GM23248 (cell line): ENCODE data around the gene DTNB. TPM values are rescaled to one million over a fixed set of nuclear protein-coding genes. Genes with fewer than 3 reads are reported as not detected.

Experiments
- DNase-seq: peaks from one replicate; pipeline ENCODE4 v3.0.0-alpha.2; 2015
- H2AFZ ChIP-seq: fragments of 200-600 bp; sonication (generic); 2 replicates; pipeline ENCODE4 v1.6.1; 2016; ENCODE audit warnings: antibody characterized with exemption
- H3F3A ChIP-seq: fragments of 200-600 bp; sonication (generic); 2 replicates; pipeline ENCODE4 v1.6.1; 2016; ENCODE audit warnings: mild to moderate bottlenecking, antibody characterized with exemption, mixed run types; ENCODE audit not compliant: insufficient read depth
- H3K27ac ChIP-seq: fragments of 200-600 bp; sonication (generic); 2 replicates; pipeline ENCODE4 v1.5.1; 2016; ENCODE audit warnings: mild to moderate bottlenecking
- H3K27me3 ChIP-seq: fragments of 200-600 bp; sonication (generic); replicated peaks from 2 replicates; pipeline ENCODE4 v1.6.1; 2016; ENCODE audit warnings: mild to moderate bottlenecking; ENCODE audit not compliant: insufficient read depth
- H3K36me3 ChIP-seq: fragments of 200-600 bp; sonication (generic); 2 replicates; pipeline ENCODE4 v1.6.1; 2016; ENCODE audit warnings: low read depth, mild to moderate bottlenecking
- H3K4me1 ChIP-seq: fragments of 200-600 bp; sonication (generic); 2 replicates; pipeline ENCODE4 v1.6.1; 2016; ENCODE audit warnings: mild to moderate bottlenecking; ENCODE audit not compliant: insufficient read depth
- H3K4me2 ChIP-seq: fragments of 200-600 bp; sonication (generic); one replicate; pipeline ENCODE4 v1.6.1; 2016; ENCODE audit warnings: mild to moderate bottlenecking; ENCODE audit not compliant: unreplicated experiment
- H3K4me3 ChIP-seq: fragments of 200-600 bp; sonication (generic); 2 replicates; pipeline ENCODE4 v1.5.1; 2016; ENCODE audit warnings: mild to moderate bottlenecking
- H3K79me2 ChIP-seq: fragments of 200-600 bp; sonication (generic); 2 replicates; pipeline ENCODE4 v1.6.1; 2016; ENCODE audit warnings: mild to moderate bottlenecking; ENCODE audit not compliant: insufficient read depth
- H3K9ac ChIP-seq: fragments of 200-600 bp; sonication (generic); 2 replicates; pipeline ENCODE4 v1.6.1; 2016; ENCODE audit warnings: mild to moderate bottlenecking
- H3K9me2 ChIP-seq: fragments of 200-600 bp; sonication (generic); 2 replicates; pipeline ENCODE4 v1.6.1; 2016; ENCODE audit warnings: mixed run types, mild to moderate bottlenecking, moderate library complexity; ENCODE audit not compliant: insufficient read depth
- H3K9me3 ChIP-seq: fragments of 200-600 bp; sonication (generic); one replicate; pipeline ENCODE4 v1.6.1; 2017; ENCODE audit warnings: low read depth
- H4K20me1 ChIP-seq: fragments of 200-600 bp; sonication (generic); 2 replicates; pipeline ENCODE4 v1.6.0; 2016; ENCODE audit not compliant: insufficient read depth
- EZH2 ChIP-seq: fragments of 200-600 bp; sonication (generic); IDR thresholded peaks from 2 replicates; pipeline ENCODE4 v1.6.1; 2018; ENCODE audit warnings: antibody characterized with exemption, mild to moderate bottlenecking; ENCODE audit not compliant: insufficient read depth, poor library complexity, severe bottlenecking
- EZH2phosphoT487 ChIP-seq: fragments of 200-600 bp; sonication (generic); IDR thresholded peaks from 2 replicates; pipeline ENCODE4 v1.6.1; 2018; ENCODE audit warnings: antibody characterized with exemption, moderate library complexity, mild to moderate bottlenecking, low read depth; ENCODE audit not compliant: insufficient read depth
- WGBS, 2 experiments: methylation state at CpG; one replicate each; pipeline ENCODE4 v1.1.6; 2015 to 2017; ENCODE audit warnings: low lambda C conversion rate in 2 of 2, low coverage in 1 of 2; ENCODE audit errors: missing lambda C conversion rate in 2 of 2; 5-methylcytosine and 5-hydroxymethylcytosine counted together
- in situ Hi-C: fragments of 300-500 bp; cut with MboI; formaldehyde crosslinking; loops from 2 replicates; pipeline ENCODE4 v1.15.0; 2020
- polyA plus RNA-seq: library from polyadenylated mRNA; unstranded; fragments of >200 nt; fragmentation: Nextera tagmentation; extraction: Ambion mirVana; gene quantifications from 2 replicates; pipeline ENCODE4 v1.2.1, GENCODE V29; 2016
- total RNA-seq: library from RNA; depleted of rRNA; stranded (reverse); fragments of >200 nt; shearing (Covaris generic); gene quantifications from 2 replicates; pipeline ENCODE4 v1.2.3, GENCODE V29; 2014

DTNB gene
- total and polyA plus RNA-seq, 2 experiments from 2014 or later, result 1.1 to 4.0 TPM

GRCh38 chr2:25424426-25425028 is 248.8 kb downstream of the DTNB start:
- Histone ChIP-seq H3K4me2 (no peak overlapping the region), H3K9ac (no peak overlapping the region), H3K36me3 (no peaks in the 10 kb centered on the region), H2AFZ (no peak overlapping the region), H3K27me3 (no peaks in the 10 kb centered on the region), H3K9me2 (no peaks in the 10 kb centered on the region), H4K20me1 (no peaks in the 10 kb centered on the region), H3F3A (no peaks in the 10 kb centered on the region), H3K79me2 (no peaks in the 10 kb centered on the region), H3K27ac (no peak overlapping the region), H3K4me1 (no peaks in the 10 kb centered on the region), H3K4me3 (no peak overlapping the region), H3K9me3 (no peaks in the 10 kb centered on the region)
- in situ Hi-C loops, result no loop called here
- 94 to 100% methylated on average over 3 to 6 of the region's 6 CpGs for WGBS, 2 experiments
- no peak for DNase-seq
- TF ChIP-seq EZH2 (no peak), EZH2phosphoT487 (no peak)

- 84 to 86% methylated on average over 3 of the region's 3 CpGs for WGBS, 2 experiments
- Histone ChIP-seq H3K27me3 (no peaks in the 10 kb centered on the region), H3K4me3 (no peak overlapping the region), H3K4me2 (no peak overlapping the region), H4K20me1 (no peaks in the 10 kb centered on the region), H3K9me2 (no peaks in the 10 kb centered on the region), H3K27ac (no peak overlapping the region), H3F3A (no peaks in the 10 kb centered on the region), H3K9ac (no peak overlapping the region), H3K36me3 (no peaks in the 10 kb centered on the region), H2AFZ (no peak overlapping the region), H3K79me2 (no peaks in the 10 kb centered on the region), H3K9me3 (no peaks in the 10 kb centered on the region), H3K4me1 (no peaks in the 10 kb centered on the region)
- in situ Hi-C loops, result no loop called here
- DNase-seq, result no peak
- TF ChIP-seq EZH2phosphoT487 (no peak), EZH2 (no peak)
Measured at GRCh38 chr2:25421820-25422411, 251.5 kb downstream of the DTNB start.

- Histone ChIP-seq H3K79me2 (no peaks in the 10 kb centered on the region), H3K27me3 (no peaks in the 10 kb centered on the region), H3K4me3 (no peak overlapping the region), H3K4me2 (no peak overlapping the region), H3K27ac (no peak overlapping the region), H2AFZ (no peak overlapping the region), H3K4me1 (no peaks in the 10 kb centered on the region), H4K20me1 (no peaks in the 10 kb centered on the region), H3K9ac (no peak overlapping the region), H3K9me3 (no peaks in the 10 kb centered on the region), H3F3A (no peaks in the 10 kb centered on the region), H3K9me2 (no peaks in the 10 kb centered on the region), H3K36me3 (no peaks in the 10 kb centered on the region)
- in situ Hi-C loops, result no loop called here
- TF ChIP-seq EZH2, result no peak
- no peak for TF ChIP-seq EZH2phosphoT487
- DNase-seq, result no peak
- WGBS, 2 experiments, result 78 to 79% methylated on average over 6 of the region's 6 CpGs
Measured at GRCh38 chr2:25421289-25421688, 252.1 kb downstream of the DTNB start.

- Histone ChIP-seq H3K27ac (no peak overlapping the region), H3K4me1 (no peaks in the 10 kb centered on the region), H4K20me1 (no peaks in the 10 kb centered on the region), H3K9ac (no peak overlapping the region), H2AFZ (no peak overlapping the region), H3K36me3 (no peaks in the 10 kb centered on the region), H3K4me2 (no peak overlapping the region), H3K9me2 (no peaks in the 10 kb centered on the region), H3K27me3 (no peaks in the 10 kb centered on the region), H3K79me2 (no peaks in the 10 kb centered on the region), H3F3A (no peaks in the 10 kb centered on the region), H3K9me3 (no peaks in the 10 kb centered on the region), H3K4me3 (no peak overlapping the region)
- in situ Hi-C loops, result no loop called here
- 77 to 80% methylated on average over 2 of the region's 2 CpGs for WGBS, 2 experiments
- no peak for DNase-seq
- TF ChIP-seq EZH2phosphoT487 (no peak), EZH2 (no peak)
Measured at GRCh38 chr2:25420820-25421237, 252.5 kb downstream of the DTNB start.
